GM18873 (cell line): ENCODE measurements around the gene LRRC8E.
A peak's percentile ranks its signal among the peaks of the same experiment; 100 is the strongest.
"Not testable (repeated sequence)": the region's sequence is repeated elsewhere in the genome, so short reads cannot be mapped to it uniquely, and the experiment has no call there.

Experiments used
- ATAC-seq: cut with Tn5 transposase; IDR thresholded peaks from one replicate; pipeline ENCODE4 v1.9.1; 2021; ENCODE audit warnings: mild to moderate bottlenecking, moderate library complexity, moderate number of reproducible peaks; ENCODE audit not compliant: unreplicated experiment, low FRiP score

Gene LRRC8E

DNA sequence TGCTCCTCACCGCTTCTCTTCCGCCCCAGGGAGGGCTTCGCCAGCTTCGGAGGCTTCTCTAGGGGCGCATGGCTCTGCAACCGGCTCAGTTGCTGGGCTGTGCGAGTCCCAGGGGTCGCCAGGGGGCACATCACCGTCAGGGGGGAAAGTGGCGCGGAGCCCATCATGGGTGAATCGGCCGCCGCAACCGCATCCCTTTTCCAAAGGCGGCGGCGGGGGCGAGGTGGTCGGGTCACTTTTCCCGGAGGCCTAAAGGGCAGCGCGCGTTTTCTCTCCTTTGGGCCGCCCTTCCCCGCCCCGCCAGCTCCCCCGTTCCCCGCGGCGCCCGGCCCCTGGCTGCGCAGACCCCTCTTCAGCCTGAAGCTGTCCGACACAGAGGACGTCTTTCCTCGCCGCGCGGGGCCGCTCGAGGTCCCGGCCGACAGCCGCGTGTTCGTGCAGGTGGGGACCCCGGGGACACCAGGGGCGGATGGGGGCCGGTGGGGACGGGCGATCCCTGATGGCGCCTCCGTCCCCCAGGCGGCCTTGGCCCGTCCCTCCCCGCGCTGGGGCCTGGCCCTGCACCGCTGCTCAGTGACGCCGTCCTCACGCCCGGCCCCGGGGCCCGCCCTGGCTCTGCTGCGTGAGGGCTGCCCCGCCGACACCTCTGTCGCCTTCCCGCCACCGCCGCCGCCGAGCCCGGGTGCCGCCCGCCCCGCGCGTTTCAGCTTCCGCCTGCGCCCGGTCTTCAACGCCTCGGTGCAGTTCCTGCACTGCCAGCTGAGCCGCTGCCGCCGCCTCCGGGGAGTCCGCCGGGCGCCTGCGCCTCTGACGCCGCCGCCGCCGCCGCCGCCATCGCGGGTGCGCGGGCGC lies 28.0 kb downstream of the LRRC8E start:
- no peak for ATAC-seq

DNA sequence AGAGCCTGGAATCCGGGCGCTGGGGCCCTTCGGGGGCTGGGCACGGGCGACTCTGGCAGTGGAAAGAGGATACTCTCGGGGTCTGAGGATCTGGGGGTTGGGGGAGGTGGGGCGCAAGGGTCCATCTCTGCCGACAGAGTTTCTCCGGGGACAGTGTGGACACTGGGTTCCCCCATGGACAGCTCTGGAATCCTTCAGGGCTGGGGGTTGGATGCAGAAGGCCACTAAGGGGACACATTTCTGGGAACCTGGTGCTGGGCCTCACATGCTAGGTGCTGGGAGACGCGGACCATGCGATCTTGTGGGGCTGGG lies 28.6 kb downstream of the LRRC8E start:
- ATAC-seq = no peak

DNA sequence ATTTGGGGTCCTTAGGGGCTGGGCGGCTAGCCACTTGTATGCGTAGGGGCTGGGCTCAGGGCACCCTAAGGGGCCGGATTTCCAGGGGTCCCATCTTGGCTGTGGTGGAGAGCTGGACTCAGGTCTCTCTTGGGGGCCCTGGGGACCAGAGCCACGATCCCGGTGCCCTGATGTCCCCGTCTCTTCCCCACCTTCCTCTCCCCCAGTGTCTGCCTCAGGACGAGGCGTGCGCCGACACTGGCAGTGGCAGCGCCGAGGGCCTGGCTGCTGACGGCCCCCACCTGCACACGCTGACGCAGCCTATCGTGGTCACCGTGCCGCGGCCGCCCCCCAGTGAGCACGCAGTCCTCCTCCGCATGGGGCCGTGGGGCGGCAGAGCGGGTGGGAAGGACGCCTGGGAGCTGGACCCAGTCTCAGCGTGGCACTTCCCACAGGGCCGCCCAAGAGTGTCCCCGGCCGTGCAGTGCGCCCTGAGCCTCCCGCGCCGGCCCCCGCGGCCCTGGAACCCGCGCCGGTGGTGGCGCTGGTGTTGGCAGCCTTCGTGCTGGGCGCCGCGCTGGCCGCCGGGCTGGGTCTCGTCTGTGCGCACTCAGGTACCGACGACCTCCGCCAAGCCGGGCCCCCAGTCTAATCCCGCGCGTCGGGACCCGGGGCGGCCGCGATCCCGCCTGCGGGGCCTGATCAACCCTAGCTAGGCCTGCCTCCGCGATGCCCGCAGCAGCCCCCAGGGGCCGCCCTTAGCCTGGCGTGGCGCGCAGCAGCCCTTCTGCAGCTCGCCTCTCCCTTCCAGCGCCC lies 29.2 kb downstream of the LRRC8E start:
- ATAC-seq = no peak

DNA sequence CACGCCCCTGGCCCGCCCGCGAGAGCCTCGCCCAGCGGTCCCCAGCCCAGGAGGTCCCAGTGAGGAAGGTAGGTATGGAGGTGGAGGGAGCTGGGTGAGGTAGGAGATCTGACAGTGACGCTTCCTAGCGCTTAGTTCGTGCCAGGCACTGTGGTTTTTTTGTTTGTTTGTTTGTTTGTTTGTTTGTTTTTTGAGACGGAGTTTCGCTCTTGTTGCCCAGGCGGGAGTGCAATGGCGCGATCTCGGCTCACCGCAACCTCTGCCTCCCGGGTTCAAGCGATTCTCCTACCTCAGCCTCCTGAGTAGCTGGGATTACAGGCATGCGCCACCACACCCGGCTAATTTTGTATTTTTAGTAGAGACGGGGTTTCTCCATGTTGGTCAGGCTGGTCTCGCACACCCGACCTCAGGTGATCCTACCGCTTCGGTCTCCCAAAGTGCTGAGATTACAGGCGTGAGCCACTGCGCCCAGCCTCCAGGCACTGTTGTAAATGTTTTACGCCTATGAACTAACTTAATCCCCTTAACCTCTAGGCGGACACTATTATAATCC lies 29.8 kb downstream of the LRRC8E start:
- not testable (repeated sequence) for ATAC-seq

DNA sequence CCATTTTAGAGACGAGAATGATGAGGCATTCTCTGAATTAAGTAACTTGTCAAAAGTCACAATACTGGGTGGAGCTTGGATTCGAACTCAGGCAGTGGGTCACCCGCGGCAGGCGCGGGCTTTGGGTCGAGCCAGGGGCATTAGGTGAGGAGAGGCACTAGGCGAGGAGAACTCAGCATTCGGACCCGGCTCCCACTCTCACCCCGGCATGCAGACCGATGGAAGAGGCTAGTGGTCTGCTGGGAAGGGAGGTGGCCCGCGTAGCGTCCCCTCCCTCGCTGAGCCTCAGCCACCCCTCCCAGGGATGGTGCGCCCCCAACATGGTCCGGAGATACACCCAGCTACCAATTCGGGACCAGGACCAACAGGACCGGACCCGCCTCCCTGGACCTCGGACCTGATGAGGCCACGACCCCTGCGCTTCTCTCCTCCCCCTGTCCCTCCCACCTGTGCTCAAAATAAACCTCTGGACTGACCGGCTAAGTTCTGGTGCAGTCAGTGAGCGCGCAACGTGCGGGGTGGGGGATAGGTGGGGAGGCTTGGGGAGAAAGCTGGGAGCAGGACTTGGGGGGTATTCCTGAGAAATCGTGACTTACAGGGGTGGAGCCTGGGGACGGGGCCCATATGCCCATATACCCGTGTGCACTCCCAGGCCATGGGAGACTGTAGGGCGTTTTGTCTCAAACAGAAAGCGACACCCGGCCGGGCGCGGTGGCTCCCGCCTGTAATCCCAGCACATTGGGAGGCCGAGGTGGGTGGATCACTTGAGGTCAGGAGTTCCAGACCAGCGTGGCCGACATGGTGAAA lies 30.5 kb downstream of the LRRC8E start:
- ATAC-seq = no peak

DNA sequence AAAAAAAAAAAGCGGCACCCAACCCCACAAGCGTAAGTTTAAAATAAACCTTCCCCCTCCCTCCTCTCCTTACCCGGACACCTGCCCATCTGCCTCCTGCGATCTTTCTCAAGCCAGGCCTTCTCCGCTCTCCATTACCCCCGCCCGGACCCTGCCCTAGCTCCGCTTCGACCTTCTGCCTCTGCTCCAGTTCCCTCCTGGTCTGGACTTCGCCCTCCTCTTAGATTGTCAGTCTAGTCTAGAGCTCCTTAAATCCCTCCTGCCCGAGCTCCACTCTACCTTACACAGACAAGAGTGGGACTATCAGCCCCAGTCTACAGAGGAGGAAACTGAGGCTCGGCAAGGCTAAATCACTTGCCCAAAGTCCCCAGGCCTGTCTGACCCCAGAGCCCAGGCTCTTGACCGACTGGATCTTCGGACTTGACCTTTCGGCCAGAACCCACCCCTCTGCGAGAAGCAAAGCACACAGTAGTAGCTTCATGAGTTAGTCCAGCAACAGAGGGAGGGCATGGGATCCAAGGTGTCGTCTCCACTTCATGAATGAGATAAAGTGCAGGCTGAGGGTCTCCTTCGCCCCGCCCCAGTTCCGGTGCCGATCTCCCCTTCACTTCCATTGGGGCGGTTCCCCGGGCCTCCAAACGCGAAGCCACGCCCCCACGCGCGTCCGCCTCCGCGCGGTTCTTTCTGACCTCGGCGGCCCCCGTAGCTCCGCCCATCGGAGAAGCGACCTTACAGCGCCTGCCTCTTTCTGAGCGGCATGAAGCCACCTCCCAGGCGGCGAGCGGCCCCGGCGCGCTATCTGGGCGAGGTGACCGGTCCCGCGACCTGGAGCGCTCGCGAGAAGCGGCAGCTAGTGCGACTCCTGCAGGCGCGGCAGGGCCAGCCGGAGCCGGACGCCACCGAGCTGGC lies 31.6 kb downstream of the LRRC8E start, which contains the start of gene SNAPC2:
SNAPC2 (plus strand) TSS at position 729 of the 909 bp plus-strand sequence; CDS start at position 758, 29 bp downstream.
- peak; percentile 48 for ATAC-seq

DNA sequence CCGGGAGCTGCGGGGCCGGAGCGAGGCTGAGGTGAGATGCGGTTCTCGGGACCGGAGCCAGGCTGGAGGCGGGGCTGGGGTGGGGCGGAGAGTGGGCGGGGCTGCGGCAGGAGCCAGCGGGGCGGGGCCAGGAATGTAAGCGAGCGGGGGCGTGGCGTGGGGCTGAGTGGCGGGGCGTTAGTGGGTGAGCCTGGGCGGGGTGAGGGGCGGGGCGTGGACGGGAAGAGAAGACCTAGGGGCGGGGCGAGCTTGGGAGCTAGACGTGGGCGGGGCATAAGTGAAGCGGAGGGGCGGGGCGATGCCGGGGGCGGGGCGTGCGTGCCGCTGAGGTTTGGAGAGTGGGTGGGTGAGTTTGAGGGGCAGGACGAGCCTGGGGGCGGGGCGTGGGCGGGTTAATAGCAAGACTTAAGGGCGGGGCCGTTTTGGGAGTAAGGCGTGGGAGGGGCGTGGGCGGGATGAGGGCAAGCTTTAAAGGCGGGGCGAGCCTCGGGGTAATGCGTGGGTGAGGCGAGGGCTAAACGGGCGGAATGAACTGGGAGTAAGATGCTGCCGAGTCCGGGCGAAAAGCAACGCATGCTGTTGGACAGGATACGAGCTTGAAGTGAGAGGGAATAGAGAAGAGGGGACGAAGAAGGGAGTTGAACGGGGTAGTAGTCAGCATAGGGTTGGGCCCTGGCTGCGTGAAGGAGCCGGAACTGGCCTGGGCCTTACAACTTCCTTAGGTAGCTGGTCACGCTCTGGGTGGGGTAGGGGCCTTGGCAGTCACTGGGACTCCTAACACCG lies 32.4 kb downstream of the LRRC8E start:
- ATAC-seq = peak; percentile 29

DNA sequence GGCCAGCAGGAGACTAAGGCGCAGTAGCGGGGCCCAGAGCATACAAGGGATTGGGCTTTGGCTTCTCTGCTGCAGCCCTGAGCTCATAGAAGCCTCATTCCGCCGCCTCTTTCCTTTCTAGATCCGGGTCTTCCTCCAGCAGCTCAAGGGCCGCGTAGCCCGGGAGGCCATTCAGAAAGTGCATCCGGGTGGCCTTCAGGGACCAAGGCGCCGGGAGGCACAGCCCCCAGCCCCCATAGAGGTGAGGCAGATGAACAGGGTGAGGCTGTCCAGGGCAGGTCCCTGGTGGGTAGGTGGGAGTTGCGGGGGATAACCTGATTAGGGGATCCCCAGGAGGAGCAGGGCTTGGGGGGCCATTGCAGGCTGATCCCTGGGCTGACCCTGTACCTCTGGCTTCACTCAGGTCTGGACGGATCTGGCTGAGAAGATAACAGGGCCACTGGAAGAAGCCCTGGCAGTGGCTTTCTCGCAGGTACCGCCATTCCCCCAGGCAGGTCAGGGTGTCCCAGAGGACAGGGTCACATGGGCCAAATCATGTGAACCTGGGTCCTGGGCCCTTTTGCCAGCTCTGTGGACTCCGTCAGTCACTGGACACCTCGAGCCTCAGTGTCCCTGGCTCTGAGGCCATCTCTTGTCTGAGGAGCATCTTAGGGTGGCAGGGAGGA lies 33.1 kb downstream of the LRRC8E start:
- no peak for ATAC-seq

DNA sequence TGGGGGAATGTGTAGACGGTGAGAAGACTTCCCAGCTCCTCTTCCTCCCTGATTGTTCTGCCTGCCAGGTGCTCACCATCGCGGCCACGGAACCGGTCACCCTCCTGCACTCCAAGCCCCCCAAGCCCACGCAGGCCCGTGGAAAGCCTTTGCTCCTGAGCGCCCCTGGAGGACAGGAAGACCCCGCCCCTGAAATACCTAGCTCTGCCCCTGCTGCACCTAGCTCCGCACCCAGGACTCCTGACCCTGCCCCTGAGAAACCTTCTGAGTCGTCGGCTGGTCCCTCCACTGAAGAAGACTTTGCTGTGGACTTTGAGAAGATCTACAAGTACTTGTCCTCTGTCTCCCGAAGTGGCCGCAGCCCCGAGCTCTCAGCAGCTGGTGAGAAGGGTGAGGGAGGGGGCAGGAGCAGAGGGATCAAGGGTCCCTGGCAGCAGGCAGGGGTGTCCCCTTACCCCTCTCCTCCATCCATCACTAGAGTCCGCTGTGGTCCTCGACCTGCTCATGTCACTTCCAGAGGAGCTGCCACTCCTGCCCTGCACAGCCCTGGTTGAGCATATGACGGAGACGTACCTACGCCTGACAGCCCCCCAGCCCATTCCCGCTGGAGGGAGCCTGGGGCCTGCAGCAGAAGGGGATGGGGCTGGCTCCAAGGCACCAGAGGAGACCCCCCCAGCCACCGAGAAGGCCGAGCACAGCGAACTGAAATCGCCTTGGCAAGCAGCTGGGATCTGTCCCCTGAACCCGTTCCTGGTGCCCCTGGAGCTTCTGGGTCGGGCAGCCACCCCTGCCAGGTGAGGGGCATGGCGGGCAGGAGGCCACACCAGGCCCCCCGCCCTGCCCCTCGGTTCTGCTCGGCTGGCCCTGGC lies 33.9 kb downstream of the LRRC8E start:
- no peak for ATAC-seq

DNA sequence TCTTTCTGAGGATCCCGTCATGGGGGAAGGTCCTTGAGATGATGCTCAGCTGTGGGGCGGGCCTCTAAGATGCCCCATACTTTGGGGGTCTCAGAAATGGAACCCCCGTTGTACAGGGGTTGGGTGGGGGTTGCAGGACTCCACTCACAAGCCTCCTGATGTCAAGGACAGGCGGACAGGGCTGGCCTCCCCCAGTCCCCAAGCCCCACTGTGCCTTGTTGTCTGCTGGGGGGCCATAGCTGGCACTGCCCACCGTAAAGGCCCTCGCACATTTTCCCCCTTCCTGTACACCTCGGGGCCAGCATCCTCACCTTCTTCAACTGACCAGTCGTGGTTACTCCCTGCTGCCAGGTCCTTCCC lies 34.5 kb downstream of the LRRC8E start:
- ATAC-seq = no peak

DNA sequence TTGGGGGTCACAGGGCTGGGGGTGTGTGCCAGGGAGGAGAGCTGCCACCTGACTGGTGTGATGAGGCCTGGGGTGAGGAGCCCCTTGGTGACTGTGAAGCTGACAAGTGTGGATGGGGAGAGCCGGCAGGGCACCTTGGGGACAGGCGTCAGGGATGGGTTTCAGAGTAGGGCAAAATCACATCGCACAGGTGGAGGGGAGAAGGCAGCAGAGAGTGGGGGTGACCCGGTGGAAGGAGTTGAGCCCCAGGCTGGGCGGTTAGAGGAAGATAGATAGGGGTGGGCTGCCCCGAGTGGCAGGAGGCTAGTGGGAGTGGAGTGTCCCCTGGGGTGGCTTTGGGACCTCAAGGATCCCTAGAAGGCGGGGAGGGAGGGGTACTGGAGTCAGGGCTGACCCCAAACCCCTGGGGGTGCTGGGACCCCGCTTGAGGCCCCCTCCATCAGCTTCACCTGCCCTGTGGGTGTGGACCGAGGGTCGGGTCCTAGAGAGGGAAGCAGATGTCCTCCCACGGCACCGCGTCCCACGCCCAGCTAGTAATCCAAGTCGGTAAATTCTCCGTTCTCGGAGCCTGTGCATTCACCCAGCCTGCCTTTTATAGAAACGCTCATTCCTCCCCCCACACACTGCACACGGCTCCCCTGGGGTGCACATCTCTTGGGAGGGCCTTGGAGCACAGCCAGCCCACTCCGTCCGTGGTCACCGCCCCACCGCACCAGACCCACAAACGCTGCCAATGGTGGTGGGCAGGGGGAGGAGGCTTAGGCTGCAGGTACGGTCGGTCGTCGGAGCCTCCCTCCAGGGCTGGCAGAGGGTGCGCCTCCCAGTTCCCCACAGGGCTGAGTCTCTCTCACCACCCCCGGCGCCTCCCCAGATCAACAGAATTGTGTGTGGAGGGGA lies 35.2 kb downstream of the LRRC8E start:
- no peak for ATAC-seq

DNA sequence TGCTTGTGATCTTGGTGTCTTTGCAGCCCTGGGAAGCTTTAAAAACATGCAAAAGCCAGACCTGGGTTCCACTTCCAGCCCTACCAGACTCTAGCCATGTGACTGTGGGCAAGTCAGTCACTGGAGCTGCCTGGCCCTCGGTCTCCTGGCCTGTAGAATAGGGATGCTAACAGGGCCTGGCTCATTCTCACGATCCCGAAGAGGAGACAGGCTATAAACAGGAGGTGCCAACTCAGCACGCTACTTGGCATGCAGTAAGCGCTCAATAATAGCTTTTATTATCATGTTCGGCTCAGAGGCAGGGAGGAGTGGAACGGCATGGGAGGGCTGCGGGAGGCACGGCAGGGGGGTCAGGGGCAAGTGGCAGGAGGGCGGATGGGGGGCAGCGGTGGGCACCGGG lies 35.9 kb downstream of the LRRC8E start:
- no peak for ATAC-seq

DNA sequence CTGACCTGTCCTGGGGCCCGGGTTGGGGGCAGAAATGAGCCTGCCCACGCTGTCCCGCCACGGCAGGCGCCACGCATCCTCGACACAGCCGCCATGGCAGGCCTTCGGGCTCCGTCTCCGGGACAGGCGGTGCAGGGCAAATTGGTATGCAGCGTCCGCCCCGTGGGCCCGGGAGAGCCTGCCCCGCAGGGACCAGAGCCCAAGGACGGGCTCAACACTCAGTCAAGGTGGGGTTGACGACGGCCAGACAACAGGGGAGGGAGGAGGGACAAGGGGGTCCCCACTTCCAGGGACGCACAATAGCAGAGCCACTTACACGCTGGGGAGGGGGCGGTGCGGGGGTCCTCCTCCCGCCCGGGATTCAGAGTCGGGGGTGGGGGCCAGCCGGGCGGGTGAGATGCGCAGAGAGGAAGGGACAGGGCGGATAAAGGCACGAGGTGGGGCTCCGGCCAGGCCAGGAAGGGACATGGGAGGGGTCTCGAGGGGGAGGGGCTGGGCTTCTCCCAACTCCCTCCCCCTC lies 36.4 kb downstream of the LRRC8E start:
- no peak for ATAC-seq

DNA sequence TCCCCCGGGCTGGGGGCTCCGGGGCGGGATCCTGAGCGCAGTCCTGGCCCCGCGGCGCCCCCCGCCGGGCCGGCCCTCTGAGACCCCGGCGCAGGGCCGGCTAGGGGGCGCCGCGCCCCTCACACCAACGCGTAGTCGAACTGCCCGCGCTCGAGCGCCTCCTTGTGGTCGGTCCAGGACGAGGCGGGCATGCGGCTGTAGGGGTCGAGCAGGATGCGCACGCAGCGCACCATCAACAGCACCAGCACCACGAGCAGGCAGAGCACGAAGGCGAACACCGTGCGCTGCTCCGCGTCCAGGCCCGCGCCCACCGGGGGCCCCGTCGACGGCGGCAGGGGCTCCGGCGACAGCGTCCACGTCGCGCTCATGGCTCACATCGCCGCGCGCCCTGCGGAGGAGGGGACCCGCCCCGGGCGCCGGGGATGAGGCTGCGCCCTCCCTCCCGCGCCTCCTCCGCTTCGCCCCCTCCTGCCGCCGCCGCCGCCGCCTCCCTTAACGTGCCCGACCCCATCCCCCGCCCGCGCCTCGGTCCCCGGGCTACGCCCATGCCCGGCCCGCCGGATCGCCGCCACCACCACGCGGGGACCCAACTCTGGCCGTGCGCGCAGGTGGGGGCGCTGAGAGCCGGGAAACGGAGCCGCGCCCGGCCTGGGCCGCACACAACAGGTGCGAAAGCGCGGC lies 37.0 kb downstream of the LRRC8E start:
- no peak for ATAC-seq

DNA sequence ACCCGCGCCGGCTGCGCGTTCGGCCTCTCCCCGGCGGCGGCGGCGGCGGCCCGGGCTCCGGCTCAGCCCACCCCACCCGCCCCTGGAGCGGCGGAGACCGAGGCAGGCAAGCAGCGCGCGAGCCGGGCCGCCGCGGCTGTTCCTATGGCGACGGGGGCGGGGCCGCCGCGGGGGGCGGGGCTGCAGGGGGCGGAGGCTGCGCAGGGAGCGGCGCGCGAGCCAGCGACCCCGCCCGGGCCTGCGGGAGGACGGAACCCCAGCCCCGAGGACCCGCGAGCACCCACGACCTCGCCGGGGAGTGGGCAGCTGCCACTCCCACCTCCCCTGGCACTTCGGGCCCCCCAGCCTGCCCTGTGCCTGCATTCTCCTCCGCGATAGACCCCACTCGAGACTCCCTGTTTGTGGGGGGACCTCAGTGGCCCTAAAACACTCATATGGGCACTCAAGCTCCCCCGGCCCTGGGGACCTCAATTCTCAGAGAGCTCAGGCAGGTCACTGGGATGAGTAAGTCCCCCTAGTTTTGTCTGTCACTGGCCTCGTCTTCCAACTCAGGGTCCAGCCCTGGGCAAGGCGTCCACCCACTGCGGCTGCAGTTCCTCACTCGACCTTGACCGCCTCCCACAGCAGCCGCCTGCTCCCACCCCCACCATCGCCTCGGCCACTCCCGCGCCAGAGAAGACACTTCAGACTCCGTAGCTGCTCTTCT lies 37.9 kb downstream of the LRRC8E start, which contains the start of gene CTXN1:
CTXN1 (minus strand) TSS at position 115 of the 706 bp plus-strand sequence. CDS start 597 bp downstream, outside the sequence.
- no peak for ATAC-seq
